ENCODE measurements around the gene NRAP.
"Not testable (repeated sequence)": the region's sequence is repeated elsewhere in the genome, so short reads cannot be mapped to it uniquely, and the experiment has no call there.

The NRAP gene

DNA sequence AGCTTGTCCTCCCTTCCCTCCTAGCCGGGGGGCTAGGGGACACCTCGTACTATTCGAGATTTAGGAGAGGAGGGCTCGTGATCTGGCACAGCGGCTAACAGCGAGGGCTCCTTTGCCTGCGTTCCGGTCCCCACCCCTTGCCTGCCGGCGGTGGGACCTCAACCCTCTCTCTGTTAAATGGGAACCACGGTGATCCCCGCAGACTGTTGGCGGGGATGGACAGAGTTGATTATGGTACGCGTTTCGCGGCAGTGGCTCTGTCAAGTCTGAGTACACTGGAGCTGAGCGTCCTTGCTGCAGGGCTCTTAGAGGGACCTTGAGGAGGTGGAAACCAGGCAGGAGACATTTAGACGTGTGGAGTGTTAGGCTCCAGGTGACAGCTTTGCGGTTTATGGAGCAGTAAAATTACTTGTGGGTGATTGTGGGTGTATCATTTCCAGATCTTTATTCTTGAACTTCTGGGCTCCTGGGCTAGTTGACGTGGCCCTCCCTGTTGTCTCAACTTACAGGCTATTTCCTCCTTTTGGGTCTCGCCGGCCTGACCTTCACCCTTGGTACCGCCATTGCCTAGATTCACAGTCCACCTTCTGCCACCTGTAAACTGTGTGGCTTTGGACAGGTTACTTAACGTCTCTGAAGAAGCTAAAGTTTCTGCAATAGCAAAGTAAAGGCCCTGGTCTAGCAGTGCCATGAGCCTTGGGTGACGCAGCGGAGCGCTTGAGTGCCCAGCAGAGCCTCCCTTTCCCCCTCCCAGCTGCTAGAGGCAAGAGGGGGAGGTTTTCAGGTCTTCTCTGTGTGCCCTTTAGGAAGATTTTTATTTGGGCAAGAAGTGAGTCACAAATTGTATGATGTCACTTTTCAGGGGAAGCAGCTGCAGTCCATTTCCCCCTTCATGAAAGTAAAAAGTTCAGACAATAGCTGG lies 16.6 kb upstream of the NRAP start:
- peak; percentile 42 to 43 for DNase-seq

- DNase-seq = peak; percentile 76 to 79
Measured at GRCh38 chr10:113679463-113680189, 15.8 kb upstream of the NRAP start, which contains the start of gene CASP7. Gene CASP7, plus strand, starts transcription at chr10:113679912. Its CDS starts 17,582 bp downstream, at chr10:113697494.

- DNase-seq = no peak
Measured at GRCh38 chr10:113666682-113667252, 2.9 kb upstream of the NRAP start.

DNA sequence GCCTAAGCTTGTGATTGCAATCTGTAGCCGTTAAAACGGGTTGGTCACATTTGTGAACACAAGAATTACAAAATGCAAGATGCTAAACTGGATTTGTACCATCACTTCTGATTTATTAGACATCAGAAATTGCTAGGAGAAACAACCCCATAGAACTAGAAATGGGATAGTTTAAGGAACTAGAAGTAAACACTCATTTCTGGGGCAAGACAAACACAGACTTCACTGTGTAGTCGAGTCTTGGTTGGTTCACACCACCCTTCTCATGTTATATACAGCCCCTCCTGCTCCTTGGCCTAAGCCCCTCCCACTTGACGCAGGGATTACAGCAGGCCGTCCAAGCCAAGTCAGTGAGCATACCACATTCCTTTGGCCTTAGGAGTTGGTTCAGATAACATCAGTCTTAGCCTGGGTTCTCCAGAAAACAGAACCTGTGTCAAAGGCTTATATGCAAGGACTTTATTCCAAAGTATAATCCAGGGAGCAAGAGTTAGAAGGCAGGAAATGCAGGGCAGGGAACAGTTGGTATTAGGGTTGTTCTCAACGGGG lies 2.0 kb upstream of the NRAP start:
- no peak for DNase-seq

DNA sequence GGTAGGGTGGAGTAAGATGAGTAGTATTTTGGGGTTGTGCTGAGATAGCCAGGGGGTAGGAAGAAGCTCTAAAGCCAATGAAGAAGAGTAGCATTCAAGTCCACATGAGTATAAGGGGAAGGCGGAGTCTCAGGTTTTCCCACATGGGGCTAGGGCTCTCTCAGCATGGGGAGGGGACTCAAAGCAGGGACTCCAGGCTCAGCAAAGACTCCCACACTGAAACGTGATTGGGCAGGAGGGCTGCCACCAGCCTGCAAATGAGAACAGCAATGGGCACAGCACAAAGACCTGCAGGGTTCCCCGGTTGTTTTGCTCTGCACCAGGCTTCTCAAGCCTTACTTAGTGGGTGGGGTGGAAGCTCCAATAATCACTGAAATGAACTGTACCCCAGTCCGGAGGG lies 1.5 kb upstream of the NRAP start:
- DNase-seq = no peak

- no peak for DNase-seq
Measured at GRCh38 chr10:113663142-113663541, 699 bp downstream of the NRAP start.

- no peak for DNase-seq
Measured at GRCh38 chr10:113661332-113661731, 2.5 kb downstream of the NRAP start.

- DNase-seq = no peak
Measured at GRCh38 chr10:113657544-113657943, 6.3 kb downstream of the NRAP start.

- no peak for DNase-seq
Measured at GRCh38 chr10:113656896-113657295, 6.9 kb downstream of the NRAP start.

GRCh38 chr10:113652456-113652855 lies 11.4 kb downstream of the NRAP start:
- not testable (repeated sequence) for DNase-seq

GRCh38 chr10:113651898-113652297 lies 11.9 kb downstream of the NRAP start:
- no peak for DNase-seq

DNA sequence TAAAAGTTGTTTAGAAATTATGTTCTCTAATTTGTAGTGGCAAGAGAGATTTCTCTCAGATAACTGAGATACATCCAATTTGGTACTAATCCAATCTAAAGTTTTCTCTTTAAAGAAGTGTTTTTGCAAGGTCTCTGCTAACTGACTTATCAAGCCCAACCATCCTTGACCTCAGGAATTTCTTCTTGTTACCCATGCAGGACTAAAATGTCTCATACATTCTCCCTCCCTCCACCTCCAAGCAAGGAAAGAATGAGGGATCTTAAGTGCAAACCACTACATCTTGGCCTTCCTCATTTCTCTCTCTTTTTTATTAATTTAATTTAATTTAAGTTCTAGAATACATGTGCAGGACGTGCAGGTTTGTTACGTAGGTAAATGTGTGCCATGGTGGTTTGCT lies 12.8 kb downstream of the NRAP start:
- DNase-seq = no peak

DNA sequence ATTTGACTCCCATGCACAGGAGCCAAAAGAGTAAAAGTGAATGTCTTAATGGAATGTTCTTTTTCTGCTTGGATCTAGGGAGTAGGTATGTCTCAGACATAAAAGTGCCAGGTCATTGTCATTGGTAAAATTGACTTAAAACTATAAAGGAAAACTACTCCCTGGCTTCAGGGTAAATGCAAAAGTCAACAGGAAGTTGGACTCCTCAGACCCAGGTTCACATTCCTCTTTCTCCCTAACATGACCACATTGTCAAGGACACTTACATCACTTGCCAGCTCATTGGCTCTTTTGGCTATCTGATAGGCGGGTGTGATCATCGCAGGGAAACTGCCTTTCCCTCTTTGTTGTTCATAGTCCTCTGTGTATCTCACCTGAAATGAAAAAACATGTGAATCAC lies 13.7 kb downstream of the NRAP start:
- no peak for DNase-seq

GRCh38 chr10:113648478-113648877 lies 15.4 kb downstream of the NRAP start:
- no peak for DNase-seq

DNA sequence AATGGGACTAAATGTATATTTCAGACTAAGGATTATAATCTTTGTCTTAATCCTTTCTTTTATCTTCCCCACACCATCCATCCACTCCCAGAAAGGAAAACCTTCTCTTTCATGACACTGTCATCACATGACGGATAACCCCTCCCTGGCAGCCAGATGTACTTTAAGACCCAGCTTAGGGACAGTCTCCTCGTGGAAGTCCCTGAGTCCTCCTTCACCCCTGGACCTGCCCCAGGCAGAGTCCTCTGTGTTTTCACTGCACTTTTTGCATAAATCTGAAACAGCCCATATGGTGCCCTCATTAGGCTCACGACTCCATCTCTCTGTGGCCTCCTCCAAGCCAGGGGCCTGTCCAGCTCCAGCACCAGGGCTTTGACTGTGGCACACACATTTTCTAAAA lies 16.0 kb downstream of the NRAP start:
- no peak for DNase-seq

DNA sequence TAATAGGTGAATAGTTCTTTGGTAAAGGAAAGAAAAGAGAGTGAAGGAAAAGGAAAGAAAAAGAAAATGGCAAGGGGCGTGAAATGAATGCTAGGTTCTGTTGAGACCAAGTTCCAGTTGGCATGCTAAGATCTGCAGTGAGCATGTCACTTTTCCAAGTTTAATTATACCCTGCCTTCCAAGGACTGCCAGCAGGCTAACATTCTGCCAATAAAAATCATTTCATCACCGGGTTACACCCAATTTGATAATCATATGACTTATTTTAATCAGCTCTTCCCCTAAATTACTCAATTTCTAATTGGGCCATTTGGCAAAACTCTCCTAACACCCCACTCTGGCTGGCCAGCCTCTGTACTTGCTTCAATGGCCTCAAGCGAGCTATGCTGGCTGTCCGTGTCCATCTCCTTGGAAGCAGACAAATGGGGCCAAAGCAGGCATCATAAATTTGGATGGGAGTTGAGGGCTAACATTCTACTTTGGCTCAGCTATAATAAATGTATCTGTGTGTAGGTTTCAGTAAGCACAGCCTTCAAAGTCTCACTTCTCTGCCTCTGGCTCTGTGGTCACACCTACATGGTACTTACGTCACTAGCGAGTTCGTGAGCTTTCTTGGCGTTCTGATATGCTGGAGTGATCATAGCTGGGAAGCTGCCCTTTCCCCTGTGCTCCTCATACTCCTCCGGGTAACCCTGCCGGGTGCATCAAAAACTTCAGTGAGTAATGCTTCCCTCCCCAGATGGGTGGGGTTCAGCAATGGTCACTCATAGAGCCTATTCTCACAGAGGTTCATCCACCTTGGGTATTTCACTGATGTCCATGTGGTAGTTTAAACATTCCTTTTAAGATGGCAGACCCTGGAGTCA lies 17.3 kb downstream of the NRAP start:
- DNase-seq = no peak

- no peak for DNase-seq
Measured at GRCh38 chr10:113644185-113645120, 19.4 kb downstream of the NRAP start.

DNA sequence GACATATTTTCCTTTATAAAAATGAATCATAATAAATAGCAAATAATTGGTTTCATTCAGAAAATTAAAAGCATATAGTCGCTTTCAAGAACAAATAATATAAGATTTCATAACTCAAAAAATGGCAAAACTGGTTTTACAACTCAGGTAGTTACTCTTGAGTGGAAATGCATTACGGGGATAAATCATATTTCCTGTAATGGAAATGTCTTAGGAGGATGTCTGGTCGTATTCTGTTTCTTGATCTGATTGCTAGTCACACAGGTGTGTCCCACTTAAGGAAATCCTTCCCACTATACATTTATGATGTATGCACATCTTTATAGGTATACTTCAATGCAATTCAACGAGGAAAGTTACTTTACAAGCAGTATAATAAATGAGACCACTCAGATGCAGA lies 20.7 kb downstream of the NRAP start:
- DNase-seq = no peak

- no peak for DNase-seq
Measured at GRCh38 chr10:113641702-113642101, 22.1 kb downstream of the NRAP start.

DNA sequence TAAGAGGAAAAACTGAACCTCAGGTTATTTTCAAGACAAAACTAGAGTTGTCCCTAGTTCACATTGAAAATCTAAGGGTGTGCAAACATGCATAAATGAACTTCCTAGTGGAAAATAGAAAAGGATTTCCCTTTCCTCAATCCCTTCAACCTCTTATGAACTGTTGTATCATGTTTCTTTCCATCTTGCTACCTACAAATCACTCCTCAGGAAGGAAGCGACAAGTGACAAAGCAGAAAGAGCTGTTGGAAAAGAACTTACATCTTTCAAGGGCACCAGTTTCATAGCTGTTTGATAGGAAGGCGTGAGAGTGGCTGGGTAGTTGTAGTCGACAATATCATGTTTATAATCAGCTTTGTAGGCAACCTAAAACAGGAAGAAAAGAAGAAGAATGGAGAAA lies 23.9 kb downstream of the NRAP start:
- DNase-seq = no peak

GRCh38 chr10:113631684-113632367 lies 32.0 kb downstream of the NRAP start:
- DNase-seq = no peak

Data from activated CD4-positive, alpha-beta T cell treated with anti-CD3 and anti-CD28 coated beads, Interleukin-2, amount 50 U/mL, for 48 hours (primary cell).